Adrenal gland (tissue), 12 donors: ENCODE measurements around the gene RNF222. TPM values are rescaled to one million over a fixed set of nuclear protein-coding genes. Genes with fewer than 3 reads are reported as not detected.
"Not testable (repeated sequence)": the region's sequence is repeated elsewhere in the genome, so short reads cannot be mapped to it uniquely, and the experiment has no call there.

Source experiments
- DNase-seq, 7 donors: peaks; one replicate each; pipeline ENCODE4 v3.0.0-alpha.2; 2019 to 2020
- H3K27ac ChIP-seq, 5 donors: fragments of 200-600 bp; sonication (generic) in 4 of 5; 1 replicate in 3 of 5; 2 replicates in 2 of 5; pipeline versions ENCODE4 v1.5.1 to v1.8.0; 2016 to 2020; ENCODE audit warnings: mild to moderate bottlenecking in 1 of 5
- H3K27me3 ChIP-seq: fragments of 200-600 bp; 2 replicates; pipeline ENCODE4 v1.8.0; 2021
- H3K36me3 ChIP-seq, 2 donors: fragments of 200-600 bp; replicated peaks in 1 of 2; 1 replicate in 1 of 2; 2 replicates in 1 of 2; pipeline versions ENCODE4 v1.5.1 to v1.8.0; 2018 to 2022
- H3K4me1 ChIP-seq, 2 donors: fragments of 200-600 bp; replicated peaks in 1 of 2; 1 replicate in 1 of 2; 2 replicates in 1 of 2; pipeline versions ENCODE4 v1.5.1 to v1.8.0; 2018 to 2021
- H3K4me3 ChIP-seq, 4 donors: fragments of 200-600 bp; sonication (generic) in 3 of 4; one replicate each; pipeline ENCODE4 v1.5.1; 2016 to 2018
- H3K9me3 ChIP-seq, 3 donors: fragments of 200-600 bp; sonication (generic) in 1 of 3; replicated peaks in 1 of 3; 1 replicate in 2 of 3; 2 replicates in 1 of 3; pipeline versions ENCODE4 v1.5.1 to v1.8.0; 2016 to 2021
- POLR2A ChIP-seq, 2 donors: fragments of 450-650 bp; IDR thresholded peaks; one replicate each; pipeline ENCODE4 v1.6.1; 2017; ENCODE audit warnings: antibody characterized with exemption in 2 of 2, mild to moderate bottlenecking in 2 of 2, moderate library complexity in 1 of 2
- WGBS, 4 donors: extraction: QIAGEN DNeasy Blood & Tissue Kit in 2 of 4; methylation state at CpG; one replicate each; pipeline versions ENCODE4 v1.1.5 to v1.1.7; 2013 to 2017; 5-methylcytosine and 5-hydroxymethylcytosine counted together
- intact Hi-C, 2 donors: fragments of 100-400 bp; cut with DNase I; formaldehyde crosslinking; loops; one replicate each; pipeline versions ENCODE4 v1.14.1 to v1.15.0; 2022 to 2023
- polyA plus RNA-seq, 3 donors: library from polyadenylated mRNA; stranded (reverse); fragments of 200-250 nt in 2 of 3; fragments of 350-450 nt in 1 of 3; fragmentation: Illumina TruSeq in 1 of 3; extraction: RNeasy Lipid Tissue Mini Kit (QIAGEN cat#74804) in 1 of 3; gene quantifications; one replicate each; pipeline ENCODE4 v1.2.3, GENCODE V29; 2013 to 2014
- total RNA-seq, 9 donors: library from RNA; depleted of rRNA in 4 of 9; stranded (reverse); fragments of >200 nt in 4 of 9; fragments of 120-200 nt in 1 of 9; fragmentation: NEBNext Ultra II Directional in 1 of 9; extraction: Animal tissue kit (Norgen Biotek cat#: 25700) in 1 of 9; gene quantifications; one replicate each; pipeline versions ENCODE4 v1.1.0 to v1.2.4, GENCODE V29; 2013 to 2023
- TF ChIP-seq, protein P1 (sequence below), 6 experiments: fragments of 450-650 bp in 4 of 6; fragments of 200-600 bp in 2 of 6; sonication (generic) in 1 of 6; IDR thresholded peaks; 1 replicate in 5 of 6; 2 replicates in 1 of 6; pipeline versions ENCODE4 v1.5.1 to v1.8.0; 2016 to 2021; ENCODE audit warnings: antibody characterized with exemption in 6 of 6, mild to moderate bottlenecking in 2 of 6, moderate library complexity in 1 of 6
- donor health status: healthy with polysubstance abuse.
- donor health status: Bipolar disorder and iron deficiency.
- donor health status: DM: yes; HTN: yes; CAD: no.
- donor health status: DM: no; HTN: no; CAD: no.
- donor health status: DM: no; HTN: no; CAD: no.
- donor health status: DM: yes; HTN: yes; CAD: no.

RNF222 gene
- total and polyA plus RNA-seq, 12 donors, result not detected

GRCh38 chr17:8382880-8383142, 14.8 kb downstream of the RNF222 start:
- Histone ChIP-seq H3K27me3 (no peaks in the 10 kb centered on the region), H3K9me3 (no peaks in the 10 kb centered on the region), H3K4me3 (peak overlapping the region; percentile 45 to 90 (median 67)), H3K36me3 (peaks cover 0 to 44% of the 10 kb centered on the region in 2 donors), H3K27ac (peak overlapping the region; percentile 11 to 91 (median 43)), H3K4me1 (peaks cover 8 to 43% of the 10 kb centered on the region in 2 donors)
- WGBS, 4 donors, result 0 to 3% (median 1%) methylated on average over 7 to 15 of the region's 15 CpGs
- no peak for DNase-seq
- TF ChIP-seq POLR2A (IDR thresholded peaks at IDR 0.05), result no peak
- TF ChIP-seq, protein P1, sequence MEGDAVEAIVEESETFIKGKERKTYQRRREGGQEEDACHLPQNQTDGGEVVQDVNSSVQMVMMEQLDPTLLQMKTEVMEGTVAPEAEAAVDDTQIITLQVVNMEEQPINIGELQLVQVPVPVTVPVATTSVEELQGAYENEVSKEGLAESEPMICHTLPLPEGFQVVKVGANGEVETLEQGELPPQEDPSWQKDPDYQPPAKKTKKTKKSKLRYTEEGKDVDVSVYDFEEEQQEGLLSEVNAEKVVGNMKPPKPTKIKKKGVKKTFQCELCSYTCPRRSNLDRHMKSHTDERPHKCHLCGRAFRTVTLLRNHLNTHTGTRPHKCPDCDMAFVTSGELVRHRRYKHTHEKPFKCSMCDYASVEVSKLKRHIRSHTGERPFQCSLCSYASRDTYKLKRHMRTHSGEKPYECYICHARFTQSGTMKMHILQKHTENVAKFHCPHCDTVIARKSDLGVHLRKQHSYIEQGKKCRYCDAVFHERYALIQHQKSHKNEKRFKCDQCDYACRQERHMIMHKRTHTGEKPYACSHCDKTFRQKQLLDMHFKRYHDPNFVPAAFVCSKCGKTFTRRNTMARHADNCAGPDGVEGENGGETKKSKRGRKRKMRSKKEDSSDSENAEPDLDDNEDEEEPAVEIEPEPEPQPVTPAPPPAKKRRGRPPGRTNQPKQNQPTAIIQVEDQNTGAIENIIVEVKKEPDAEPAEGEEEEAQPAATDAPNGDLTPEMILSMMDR (IDR thresholded peaks at IDR 0.05), result no peak
- intact Hi-C loops, result loop anchor here in 1 of 2 donors (10.0 kb wide), 1 partner anchor 362 kb away; the partner anchor contains the start of gene CCDC42

DNA sequence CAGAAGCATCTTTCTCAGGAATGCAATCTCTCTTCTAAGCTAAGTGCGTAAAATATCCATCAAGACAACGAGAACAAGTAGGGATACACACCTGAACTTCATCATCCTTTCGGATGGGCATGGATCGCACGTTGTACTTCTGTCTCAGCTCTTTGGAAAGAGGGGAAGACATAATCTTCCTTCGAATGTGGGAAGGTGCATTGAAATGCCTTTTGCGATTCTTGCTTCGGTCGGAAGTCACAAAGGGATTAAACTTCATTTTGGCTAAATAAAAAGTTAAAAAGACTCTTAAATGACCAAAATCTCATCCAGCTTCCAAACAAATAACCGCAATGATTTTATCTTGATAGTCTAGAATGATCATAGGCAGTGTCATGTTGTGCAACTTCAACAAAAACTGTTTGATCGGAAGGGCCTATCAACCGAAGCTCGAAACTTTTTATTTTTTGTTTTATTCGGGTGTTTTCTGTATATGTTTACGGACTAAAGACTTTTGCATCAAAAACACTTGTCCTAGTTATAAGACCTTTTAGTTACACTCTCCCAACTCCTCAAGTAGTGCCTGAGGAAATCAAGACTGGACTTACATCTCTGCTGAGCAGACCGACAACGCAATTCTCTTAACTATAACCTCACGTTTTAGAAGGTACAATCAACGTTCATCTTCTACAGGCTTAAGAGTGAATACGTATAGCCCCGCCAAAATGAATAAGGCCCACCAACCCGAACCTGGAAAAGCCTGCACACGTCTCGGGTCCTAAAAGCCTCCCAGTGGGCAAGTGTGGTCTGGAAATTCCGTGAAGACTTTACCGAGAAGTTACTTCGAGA, 15.4 kb downstream of the RNF222 start:
- peak overlapping the region; percentile 45 to 90 (median 67) for H3K4me3 ChIP-seq
- peak overlapping the region; percentile 11 to 91 (median 43) for H3K27ac ChIP-seq
- H3K27me3 ChIP-seq, result no peaks in the 10 kb centered on the region
- H3K36me3 ChIP-seq, result peaks cover 0 to 50% of the 10 kb centered on the region in 2 donors
- WGBS, 4 donors, result 16 to 23% (median 19%) methylated on average over 27 of the region's 27 CpGs
- intact Hi-C loops, result loop anchor here in 1 of 2 donors (10.0 kb wide), 1 partner anchor 363 kb away; the partner anchor contains the start of gene CCDC42
- TF ChIP-seq, protein P1 (IDR thresholded peaks at IDR 0.05), result no peak
- no peak for TF ChIP-seq POLR2A (IDR thresholded peaks at IDR 0.05)
- H3K4me1 ChIP-seq, result peaks cover 8 to 43% of the 10 kb centered on the region in 2 donors
- no peaks in the 10 kb centered on the region for H3K9me3 ChIP-seq
- no peak for DNase-seq

DNA sequence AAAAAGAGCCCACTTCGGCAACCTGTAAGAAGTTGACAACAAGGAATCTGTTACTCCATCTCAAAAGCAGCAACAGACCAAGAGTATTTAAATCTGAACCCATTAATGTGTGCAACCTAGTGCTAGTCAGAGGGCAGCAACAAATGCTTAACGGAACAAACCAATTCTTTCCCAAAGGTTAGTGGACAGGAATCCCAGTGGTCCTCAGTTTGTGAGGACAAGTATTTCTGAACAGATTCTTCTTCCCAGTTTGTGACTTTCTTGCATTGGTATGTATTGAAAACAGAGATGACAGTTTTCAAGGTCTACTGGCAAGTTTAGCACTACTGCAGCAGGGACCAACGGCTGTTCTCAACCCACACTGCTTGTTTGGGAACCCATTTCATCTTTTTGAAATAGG, 17.6 kb downstream of the RNF222 start:
- TF ChIP-seq POLR2A (IDR thresholded peaks at IDR 0.05), result no peak
- TF ChIP-seq, protein P1 (IDR thresholded peaks at IDR 0.05), result no peak
- intact Hi-C loops, result loop anchor here in 1 of 2 donors (10.0 kb wide), 1 partner anchor 365 kb away; the partner anchor contains the start of gene CCDC42
- peak overlapping the region in 1 of 5 donors; percentile 30 for H3K27ac ChIP-seq
- DNase-seq, result no peak
- peaks cover 0 to 53% of the 10 kb centered on the region in 2 donors for H3K36me3 ChIP-seq
- no peak overlapping the region for H3K4me3 ChIP-seq
- H3K27me3 ChIP-seq, result no peaks in the 10 kb centered on the region
- WGBS, 4 donors, result 37 to 54% (median 47%) methylated on average over 3 of the region's 3 CpGs
- no peaks in the 10 kb centered on the region for H3K9me3 ChIP-seq
- H3K4me1 ChIP-seq, result peaks cover 13 to 59% of the 10 kb centered on the region in 2 donors

DNA sequence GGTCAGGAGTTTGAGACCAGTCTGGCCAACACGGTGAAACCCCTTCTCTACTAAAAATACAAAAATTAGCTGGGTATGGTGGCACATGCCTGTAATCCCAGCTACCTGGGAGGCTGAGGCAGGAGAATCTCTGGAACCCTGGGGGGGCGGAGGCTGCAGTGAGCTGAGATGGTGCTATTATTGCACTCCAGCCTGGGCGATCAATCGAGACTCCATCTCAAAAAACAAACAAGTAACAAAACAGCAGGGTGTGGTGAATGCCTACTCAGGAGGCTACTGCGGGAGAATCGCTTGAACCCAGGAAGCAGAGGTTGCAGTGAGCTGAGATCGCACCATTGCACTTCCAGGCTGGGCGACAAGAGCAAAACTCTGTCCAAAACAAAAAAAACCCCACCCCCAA, 19.5 kb downstream of the RNF222 start:
- peaks cover 13 to 55% of the 10 kb centered on the region in 2 donors for H3K4me1 ChIP-seq
- intact Hi-C loops, result not testable (repeated sequence)
- 80 to 93% (median 84%) methylated on average over 8 of the region's 8 CpGs for WGBS, 4 donors

More for the DNA sequence above, 19.5 kb downstream of the RNF222 start:
- H3K9me3 ChIP-seq, H3K4me3 ChIP-seq, H3K27me3 ChIP-seq, H3K27ac ChIP-seq, DNase-seq: not testable (repeated sequence)
- peaks cover 0 to 53% of the 10 kb centered on the region in 2 donors for H3K36me3 ChIP-seq
